Measurements from ENCODE around the gene MTHFR.

MTHFR gene

DNA sequence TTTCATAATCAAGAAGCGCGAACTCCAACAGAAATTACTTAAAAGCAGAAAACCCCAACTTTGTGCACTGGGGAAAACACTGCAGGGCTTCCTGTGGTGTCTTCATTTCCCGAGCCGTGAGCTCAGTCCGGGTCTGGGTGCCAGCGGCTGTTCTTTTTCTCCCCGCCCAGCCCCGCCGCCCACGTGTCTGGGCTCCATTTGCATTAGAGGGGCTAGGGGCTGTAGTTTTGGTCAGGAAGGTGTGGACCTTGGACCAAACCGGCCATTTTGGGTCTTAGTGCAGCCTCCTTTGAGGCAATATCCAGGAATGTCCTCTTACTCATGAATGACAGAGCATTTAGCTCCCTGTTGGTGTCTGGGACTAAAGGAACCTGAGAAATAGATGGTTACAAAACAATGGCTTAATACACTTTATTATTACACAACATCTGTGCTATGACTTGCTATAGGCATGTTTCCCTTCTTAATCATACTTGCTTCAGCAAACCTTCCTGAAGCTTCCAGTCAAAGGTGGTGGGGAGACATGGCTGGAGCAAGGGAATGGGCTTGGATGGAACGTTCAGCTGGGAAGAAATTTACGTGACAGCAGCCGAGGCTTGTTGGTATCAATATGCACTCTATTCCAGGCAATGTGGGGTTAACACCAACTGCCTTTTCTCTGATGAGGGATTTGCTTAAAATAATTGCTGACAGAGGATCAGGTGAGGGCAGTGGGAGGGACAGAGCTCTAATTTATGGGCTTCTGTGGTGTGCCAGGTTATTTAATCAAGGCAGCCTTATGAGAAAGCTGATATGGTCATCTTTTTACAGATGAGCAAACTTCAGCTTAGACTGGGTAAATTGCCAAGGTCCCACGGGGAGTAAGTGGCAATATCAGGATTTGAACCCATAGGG is 68.8 kb downstream of the MTHFR start:
- TF ChIP-seq, protein P1, sequence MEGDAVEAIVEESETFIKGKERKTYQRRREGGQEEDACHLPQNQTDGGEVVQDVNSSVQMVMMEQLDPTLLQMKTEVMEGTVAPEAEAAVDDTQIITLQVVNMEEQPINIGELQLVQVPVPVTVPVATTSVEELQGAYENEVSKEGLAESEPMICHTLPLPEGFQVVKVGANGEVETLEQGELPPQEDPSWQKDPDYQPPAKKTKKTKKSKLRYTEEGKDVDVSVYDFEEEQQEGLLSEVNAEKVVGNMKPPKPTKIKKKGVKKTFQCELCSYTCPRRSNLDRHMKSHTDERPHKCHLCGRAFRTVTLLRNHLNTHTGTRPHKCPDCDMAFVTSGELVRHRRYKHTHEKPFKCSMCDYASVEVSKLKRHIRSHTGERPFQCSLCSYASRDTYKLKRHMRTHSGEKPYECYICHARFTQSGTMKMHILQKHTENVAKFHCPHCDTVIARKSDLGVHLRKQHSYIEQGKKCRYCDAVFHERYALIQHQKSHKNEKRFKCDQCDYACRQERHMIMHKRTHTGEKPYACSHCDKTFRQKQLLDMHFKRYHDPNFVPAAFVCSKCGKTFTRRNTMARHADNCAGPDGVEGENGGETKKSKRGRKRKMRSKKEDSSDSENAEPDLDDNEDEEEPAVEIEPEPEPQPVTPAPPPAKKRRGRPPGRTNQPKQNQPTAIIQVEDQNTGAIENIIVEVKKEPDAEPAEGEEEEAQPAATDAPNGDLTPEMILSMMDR (IDR thresholded peaks at IDR 0.05; ENCODE audit: unreplicated experiment in 3 of 3) = no peak
- H3K36me3 Mint-ChIP-seq (ENCODE audit: low read depth) = no peaks in the 10 kb centered on the region
- peak overlapping the region; percentile 93 to 99 (median 95) for H3K4me3 Mint-ChIP-seq

DNA sequence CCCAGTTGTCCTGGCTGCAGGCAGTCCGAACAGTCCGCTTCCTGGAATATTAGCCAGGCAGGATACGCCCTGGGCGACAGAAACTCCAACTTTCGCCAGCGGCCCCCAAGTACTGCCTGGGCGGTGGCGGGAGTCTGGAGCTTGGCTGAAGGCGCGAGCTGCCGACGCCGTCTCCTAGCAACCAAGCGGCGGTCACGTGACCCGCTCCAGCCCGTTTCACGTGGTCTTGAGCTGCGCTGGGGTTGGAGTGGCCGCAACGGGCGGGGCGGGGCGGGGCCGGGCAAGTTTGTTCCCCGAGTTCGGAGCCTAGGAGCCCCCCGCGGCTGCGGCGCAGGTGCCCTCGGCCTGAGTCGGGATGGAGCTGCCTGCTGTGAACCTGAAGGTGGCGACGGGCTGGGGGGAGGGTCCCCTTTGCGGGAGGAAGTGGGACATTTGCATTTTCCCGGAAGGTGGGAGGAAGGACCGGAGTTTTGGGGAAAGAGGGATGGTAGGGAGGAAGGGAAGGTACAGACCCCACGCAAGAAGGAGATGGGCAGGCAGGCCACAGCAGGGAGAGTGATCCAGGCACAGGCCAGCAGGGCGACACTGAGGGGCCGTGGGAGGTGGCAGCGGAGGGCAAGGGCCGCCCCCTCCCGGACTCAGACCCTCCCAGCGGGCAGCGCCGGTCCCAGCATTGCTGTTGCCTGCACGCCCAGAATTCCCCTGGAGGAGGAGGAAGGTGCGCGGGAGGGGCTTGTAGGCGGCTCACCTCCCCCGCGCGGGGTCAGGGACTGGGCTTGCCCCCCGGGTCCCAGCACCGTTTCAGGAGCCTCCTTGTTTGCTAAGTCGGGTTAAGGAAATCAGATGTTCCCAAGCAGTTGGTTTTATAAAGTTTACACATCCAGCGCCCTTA is 69.7 kb downstream of the MTHFR start, which contains the start of gene AGTRAP:
TSS of gene AGTRAP (plus strand) at position 283 of the 892 bp plus-strand sequence. CDS start at position 356, 73 bp downstream.
- H3K9me3 Mint-ChIP-seq = no peaks in the 10 kb centered on the region
- no peaks in the 10 kb centered on the region for H3K27me3 Mint-ChIP-seq (ENCODE audit: low read depth)
- peak within 1 kb of the TSS; percentile 61 to 79 (median 71) for H3K27ac Mint-ChIP-seq
- no peaks in the 10 kb centered on the region for H3K36me3 Mint-ChIP-seq (ENCODE audit: low read depth)
- H3K4me1 Mint-ChIP-seq = peaks cover 27% of the 10 kb centered on the region
- TF ChIP-seq, protein P1 (IDR thresholded peaks at IDR 0.05; ENCODE audit: unreplicated experiment in 3 of 3) = no peak
- H3K4me3 Mint-ChIP-seq = peak within 1 kb of the TSS; percentile 93 to 99 (median 95)

More for the DNA sequence above, 68.8 kb downstream of the MTHFR start:
- Mint-ChIP-seq H3K4me1 (peaks cover 18% of the 10 kb centered on the region), H3K27me3 (ENCODE audit: low read depth) (no peaks in the 10 kb centered on the region), H3K27ac (peak overlapping the region; percentile 61 to 79 (median 71)), H3K9me3 (no peaks in the 10 kb centered on the region)

Measured in nephron (organoid).